ENCODE measurements around the gene THOC7. TPM values are rescaled to one million over a fixed set of nuclear protein-coding genes. Genes with fewer than 3 reads are reported as not detected.

Gene THOC7
- polyA plus RNA-seq, 3 donors = 22.2 to 74.8 (median 70.1) TPM

DNA sequence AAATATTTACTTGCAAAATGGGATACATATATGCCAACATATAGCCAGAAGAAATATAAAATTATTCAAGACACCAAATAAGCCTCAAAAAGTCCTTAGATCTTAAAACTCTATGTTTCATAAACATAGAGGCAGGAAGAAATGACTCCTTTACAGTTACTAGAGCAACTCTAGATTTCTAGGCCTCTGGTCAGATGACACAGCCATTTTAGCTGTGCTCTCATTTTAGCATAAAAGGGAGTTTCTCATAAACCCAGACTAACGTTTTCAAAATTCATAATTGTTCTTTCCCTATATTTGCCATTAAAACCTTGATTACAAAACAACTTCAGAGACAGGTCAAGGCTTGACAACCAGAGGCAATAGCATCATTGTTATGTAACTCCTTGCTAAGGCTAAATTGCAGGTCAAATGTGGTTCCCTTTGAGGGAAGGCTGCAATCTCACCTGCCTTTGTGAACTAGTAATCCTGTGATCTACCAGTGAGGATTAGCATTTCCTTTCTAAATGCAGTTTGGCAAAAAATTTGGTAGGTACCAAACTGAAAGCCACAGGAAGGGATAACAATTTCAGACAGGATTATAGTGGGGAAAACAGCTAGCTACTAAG is 8.2 kb downstream of the THOC7 start:
- H3K9me3 ChIP-seq (replicated peaks in 1 of 2; ENCODE audit: control insufficient read depth in 1 of 2, insufficient read depth in 1 of 2, low read length in 2 of 2) = no peaks in the 10 kb centered on the region
- H3K4me1 ChIP-seq (ENCODE audit: control insufficient read depth in 1 of 2, insufficient read depth in 2 of 2, low read length in 2 of 2) = peaks cover 0 to 5% of the 10 kb centered on the region in 2 donors
- H3K4me2 ChIP-seq (replicated peaks; ENCODE audit: extremely low read depth, low read length, poor library complexity, severe bottlenecking) = no peak overlapping the region
- peaks cover 13% of the 10 kb centered on the region for H4K20me1 ChIP-seq (ENCODE audit: insufficient read depth, low read length)
- no peak overlapping the region for H3K4me3 ChIP-seq (replicated peaks in 1 of 3; ENCODE audit: low read depth in 2 of 3, low read length in 3 of 3)
- H3K27me3 ChIP-seq (ENCODE audit: control insufficient read depth in 2 of 2, insufficient read depth in 2 of 2, low read length in 2 of 2) = no peaks in the 10 kb centered on the region
- H3K27ac Mint-ChIP-seq = peak overlapping the region in 1 of 7 donors; percentile 26
- WGBS (ENCODE audit: insufficient coverage) = no CpG with 5 or more reads among the region's 1 CpG
- peaks cover 0 to 2% (median 0%) of the 10 kb centered on the region in 3 donors for H3K27me3 Mint-ChIP-seq (ENCODE audit: low read depth in 3 of 3)
- TF ChIP-seq, protein P1, sequence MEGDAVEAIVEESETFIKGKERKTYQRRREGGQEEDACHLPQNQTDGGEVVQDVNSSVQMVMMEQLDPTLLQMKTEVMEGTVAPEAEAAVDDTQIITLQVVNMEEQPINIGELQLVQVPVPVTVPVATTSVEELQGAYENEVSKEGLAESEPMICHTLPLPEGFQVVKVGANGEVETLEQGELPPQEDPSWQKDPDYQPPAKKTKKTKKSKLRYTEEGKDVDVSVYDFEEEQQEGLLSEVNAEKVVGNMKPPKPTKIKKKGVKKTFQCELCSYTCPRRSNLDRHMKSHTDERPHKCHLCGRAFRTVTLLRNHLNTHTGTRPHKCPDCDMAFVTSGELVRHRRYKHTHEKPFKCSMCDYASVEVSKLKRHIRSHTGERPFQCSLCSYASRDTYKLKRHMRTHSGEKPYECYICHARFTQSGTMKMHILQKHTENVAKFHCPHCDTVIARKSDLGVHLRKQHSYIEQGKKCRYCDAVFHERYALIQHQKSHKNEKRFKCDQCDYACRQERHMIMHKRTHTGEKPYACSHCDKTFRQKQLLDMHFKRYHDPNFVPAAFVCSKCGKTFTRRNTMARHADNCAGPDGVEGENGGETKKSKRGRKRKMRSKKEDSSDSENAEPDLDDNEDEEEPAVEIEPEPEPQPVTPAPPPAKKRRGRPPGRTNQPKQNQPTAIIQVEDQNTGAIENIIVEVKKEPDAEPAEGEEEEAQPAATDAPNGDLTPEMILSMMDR (IDR thresholded peaks at IDR 0.05) = no peak
- H3K36me3 ChIP-seq (replicated peaks in 1 of 2; ENCODE audit: control insufficient read depth in 1 of 2, insufficient read depth in 2 of 2, low read length in 2 of 2) = no peaks in the 10 kb centered on the region
- no peak overlapping the region for H3K9ac ChIP-seq (ENCODE audit: insufficient read depth, low read length, poor library complexity, severe bottlenecking)
- intact Hi-C loops (cut with micrococcal nuclease) = no loop called here
- no peak for DNase-seq
- H3K79me2 ChIP-seq (ENCODE audit: insufficient read depth, low read length) = peaks cover 78% of the 10 kb centered on the region
- H3K27ac ChIP-seq (ENCODE audit: low read depth in 1 of 2, low read length in 2 of 2) = peak overlapping the region in 1 of 2 donors; percentile 63
- peaks cover 0 to 2% (median 0%) of the 10 kb centered on the region in 7 donors for H3K9me3 Mint-ChIP-seq
- H3K4me3 Mint-ChIP-seq = no peak overlapping the region
- H2AFZ ChIP-seq (ENCODE audit: insufficient read depth, low read depth, low read length, poor library complexity, severe bottlenecking) = no peak overlapping the region
- H3K36me3 Mint-ChIP-seq = peaks cover 0 to 7% of the 10 kb centered on the region in 2 donors
- H3K4me1 Mint-ChIP-seq = peaks cover 7% of the 10 kb centered on the region

DNA sequence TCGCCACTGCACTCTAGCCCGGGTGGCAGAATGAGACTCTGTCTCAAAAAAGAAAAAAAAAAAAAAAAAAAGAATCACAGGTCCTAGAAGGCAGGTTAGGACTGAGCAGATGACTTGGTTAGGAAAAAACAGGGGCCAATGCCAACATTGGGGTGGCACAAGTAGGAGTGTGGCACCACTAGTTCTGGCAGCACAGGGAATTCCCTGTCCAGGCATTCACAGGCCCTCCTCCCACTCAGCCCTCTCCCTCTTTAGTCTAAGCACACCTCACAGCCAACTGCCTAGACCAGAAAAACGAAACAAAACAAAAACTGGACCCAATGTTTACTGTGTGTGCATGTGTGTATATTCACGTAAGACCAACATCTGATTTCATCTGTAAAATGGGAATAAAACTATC is 10.5 kb downstream of the THOC7 start:
- no CpG with 5 or more reads among the region's 4 CpGs for WGBS (ENCODE audit: insufficient coverage)
- peaks cover 0 to 2% (median 0%) of the 10 kb centered on the region in 7 donors for H3K9me3 Mint-ChIP-seq

More for the DNA sequence above, 10.5 kb downstream of the THOC7 start:
- Mint-ChIP-seq H3K4me1 (peaks cover 4% of the 10 kb centered on the region), H3K36me3 (peaks cover 0 to 3% of the 10 kb centered on the region in 2 donors), H3K27ac (no peak overlapping the region), H3K27me3 (ENCODE audit: low read depth in 3 of 3) (peaks cover 0 to 2% (median 0%) of the 10 kb centered on the region in 3 donors), H3K4me3 (no peak overlapping the region)
- Histone ChIP-seq H3K27me3 (ENCODE audit: control insufficient read depth in 2 of 2, insufficient read depth in 2 of 2, low read length in 2 of 2) (no peaks in the 10 kb centered on the region), H4K20me1 (ENCODE audit: insufficient read depth, low read length) (peaks cover 19% of the 10 kb centered on the region), H3K79me2 (ENCODE audit: insufficient read depth, low read length) (peaks cover 59% of the 10 kb centered on the region), H3K9ac (ENCODE audit: insufficient read depth, low read length, poor library complexity, severe bottlenecking) (no peak overlapping the region), H3K4me2 (replicated peaks; ENCODE audit: extremely low read depth, low read length, poor library complexity, severe bottlenecking) (no peak overlapping the region), H3K4me1 (ENCODE audit: control insufficient read depth in 1 of 2, insufficient read depth in 2 of 2, low read length in 2 of 2) (peaks cover 0 to 5% of the 10 kb centered on the region in 2 donors), H3K36me3 (replicated peaks in 1 of 2; ENCODE audit: control insufficient read depth in 1 of 2, insufficient read depth in 2 of 2, low read length in 2 of 2) (no peaks in the 10 kb centered on the region), H3K27ac (ENCODE audit: low read depth in 1 of 2, low read length in 2 of 2) (no peak overlapping the region), H3K9me3 (replicated peaks in 1 of 2; ENCODE audit: control insufficient read depth in 1 of 2, insufficient read depth in 1 of 2, low read length in 2 of 2) (no peaks in the 10 kb centered on the region), H3K4me3 (replicated peaks in 1 of 3; ENCODE audit: low read depth in 2 of 3, low read length in 3 of 3) (no peak overlapping the region), H2AFZ (ENCODE audit: insufficient read depth, low read depth, low read length, poor library complexity, severe bottlenecking) (no peak overlapping the region)
- no peak for DNase-seq
- intact Hi-C loops (cut with micrococcal nuclease) = no loop called here
- TF ChIP-seq, protein P1 (IDR thresholded peaks at IDR 0.05) = no peak

Data from CD14-positive monocyte (primary cell).